HEK293T (cell line): Measurements from ENCODE around the gene GFI1B.

Experiments used
- ARNT ChIP-seq: fragments of 450-650 bp; IDR thresholded peaks from 2 replicates; pipeline ENCODE4 v1.6.1; 2017; ENCODE audit warnings: mild to moderate bottlenecking
- BHLHE40 ChIP-seq: fragments of 450-650 bp; IDR thresholded peaks from 2 replicates; pipeline ENCODE4 v1.6.1; 2016; ENCODE audit warnings: mild to moderate bottlenecking, moderate library complexity, borderline replicate concordance
- CTBP1 ChIP-seq: fragments of 450-650 bp; IDR thresholded peaks from 2 replicates; pipeline ENCODE4 v1.6.1; 2016; ENCODE audit warnings: borderline replicate concordance
- ELF4 ChIP-seq: fragments of 450-650 bp; IDR thresholded peaks from 2 replicates; pipeline ENCODE4 v1.6.1; 2017; ENCODE audit warnings: antibody characterized with exemption
- FOXK2 ChIP-seq: fragments of 450-650 bp; IDR thresholded peaks from 2 replicates; pipeline ENCODE4 v1.6.1; 2016; ENCODE audit warnings: mild to moderate bottlenecking
- FOXM1 ChIP-seq: fragments of 450-650 bp; IDR thresholded peaks from 2 replicates; pipeline ENCODE4 v1.6.1; 2017; ENCODE audit warnings: mild to moderate bottlenecking, borderline replicate concordance
- HDGF ChIP-seq: fragments of 450-650 bp; IDR thresholded peaks from 2 replicates; pipeline ENCODE4 v1.6.1; 2017; ENCODE audit warnings: antibody characterized with exemption, borderline replicate concordance
- L3MBTL2 ChIP-seq: fragments of 450-650 bp; conservative IDR thresholded peaks from 2 replicates; pipeline ENCODE4 v1.6.1; 2016; ENCODE audit warnings: mild to moderate bottlenecking
- LEF1 ChIP-seq: fragments of 450-650 bp; IDR thresholded peaks from 2 replicates; pipeline ENCODE4 v1.6.1; 2017; ENCODE audit warnings: mild to moderate bottlenecking, borderline replicate concordance
- NFRKB ChIP-seq: fragments of 450-650 bp; IDR thresholded peaks from 2 replicates; pipeline ENCODE4 v1.6.1; 2016; ENCODE audit warnings: mild to moderate bottlenecking, moderate library complexity
- PKNOX1 ChIP-seq: fragments of 450-650 bp; IDR thresholded peaks from 2 replicates; pipeline ENCODE4 v1.6.1; 2016
- SP1 ChIP-seq: fragments of 450-650 bp; IDR thresholded peaks from 2 replicates; pipeline ENCODE4 v1.6.1; 2017
- TARDBP ChIP-seq: fragments of 450-650 bp; IDR thresholded peaks from 2 replicates; pipeline ENCODE4 v1.6.1; 2016
- ZNF384 ChIP-seq: fragments of 450-650 bp; IDR thresholded peaks from 2 replicates; pipeline ENCODE4 v1.6.1; 2016

- TF ChIP-seq TARDBP (no peak), SP1 (no peak), ELF4 (no peak), ARNT (no peak), HDGF (no peak), L3MBTL2 (no peak), NFRKB (no peak), ZNF384 (no peak), CTBP1 (no peak), BHLHE40 (no peak), FOXM1 (no peak), PKNOX1 (no peak), LEF1 (no peak), FOXK2 (no peak)
Measured at GRCh38 chr9:132985489-132985888, 7.0 kb downstream of the GFI1B start.
